HG03571 (cell line): Measurements from ENCODE around the gene ATP2C2.
"Not testable (repeated sequence)": the region's sequence is repeated elsewhere in the genome, so short reads cannot be mapped to it uniquely, and the experiment has no call there.

Experiments
- ATAC-seq: cut with Tn5 transposase; IDR thresholded peaks from one replicate; pipeline ENCODE4 v1.9.1; 2021; ENCODE audit not compliant: unreplicated experiment

ATP2C2 gene, protein sequence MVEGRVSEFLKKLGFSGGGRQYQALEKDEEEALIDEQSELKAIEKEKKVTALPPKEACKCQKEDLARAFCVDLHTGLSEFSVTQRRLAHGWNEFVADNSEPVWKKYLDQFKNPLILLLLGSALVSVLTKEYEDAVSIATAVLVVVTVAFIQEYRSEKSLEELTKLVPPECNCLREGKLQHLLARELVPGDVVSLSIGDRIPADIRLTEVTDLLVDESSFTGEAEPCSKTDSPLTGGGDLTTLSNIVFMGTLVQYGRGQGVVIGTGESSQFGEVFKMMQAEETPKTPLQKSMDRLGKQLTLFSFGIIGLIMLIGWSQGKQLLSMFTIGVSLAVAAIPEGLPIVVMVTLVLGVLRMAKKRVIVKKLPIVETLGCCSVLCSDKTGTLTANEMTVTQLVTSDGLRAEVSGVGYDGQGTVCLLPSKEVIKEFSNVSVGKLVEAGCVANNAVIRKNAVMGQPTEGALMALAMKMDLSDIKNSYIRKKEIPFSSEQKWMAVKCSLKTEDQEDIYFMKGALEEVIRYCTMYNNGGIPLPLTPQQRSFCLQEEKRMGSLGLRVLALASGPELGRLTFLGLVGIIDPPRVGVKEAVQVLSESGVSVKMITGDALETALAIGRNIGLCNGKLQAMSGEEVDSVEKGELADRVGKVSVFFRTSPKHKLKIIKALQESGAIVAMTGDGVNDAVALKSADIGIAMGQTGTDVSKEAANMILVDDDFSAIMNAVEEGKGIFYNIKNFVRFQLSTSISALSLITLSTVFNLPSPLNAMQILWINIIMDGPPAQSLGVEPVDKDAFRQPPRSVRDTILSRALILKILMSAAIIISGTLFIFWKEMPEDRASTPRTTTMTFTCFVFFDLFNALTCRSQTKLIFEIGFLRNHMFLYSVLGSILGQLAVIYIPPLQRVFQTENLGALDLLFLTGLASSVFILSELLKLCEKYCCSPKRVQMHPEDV

DNA sequence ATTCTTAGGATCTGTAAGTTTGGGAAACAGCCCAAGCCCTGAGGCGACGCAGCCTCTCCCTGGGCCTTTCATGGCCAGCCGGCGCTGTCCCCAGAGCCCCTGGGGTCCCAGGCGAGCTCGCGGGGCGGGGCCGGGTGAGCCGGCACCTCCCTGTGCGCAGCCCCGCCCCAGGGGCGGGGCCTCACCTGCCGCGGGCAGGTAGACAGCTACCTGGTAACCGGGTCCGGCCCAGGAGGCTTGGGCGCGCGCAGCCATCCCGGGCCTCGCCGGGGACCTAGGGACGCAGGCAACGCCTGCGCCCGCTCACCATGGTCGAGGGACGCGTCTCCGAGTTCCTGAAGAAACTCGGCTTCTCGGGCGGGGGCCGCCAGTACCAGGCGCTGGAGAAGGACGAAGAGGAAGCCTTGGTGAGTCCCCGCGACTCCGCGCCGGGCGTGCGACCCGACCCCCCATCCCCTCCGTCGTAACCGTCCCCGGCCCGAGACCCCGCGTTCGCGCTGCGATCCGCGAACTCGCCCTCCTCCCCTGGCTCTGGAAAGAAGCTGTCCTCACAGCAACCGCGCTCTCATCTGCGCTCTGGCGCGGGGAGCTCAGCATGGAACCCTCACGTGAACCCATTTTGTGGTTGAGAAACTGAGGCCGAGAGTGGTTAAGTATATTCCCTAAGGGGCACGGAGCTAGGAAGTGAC lies at the start of gene ATP2C2:
ATP2C2 (plus strand) TSS at position 231 of the 689 bp plus-strand sequence; CDS start at position 309, 78 bp downstream.
- no peak for ATAC-seq

DNA sequence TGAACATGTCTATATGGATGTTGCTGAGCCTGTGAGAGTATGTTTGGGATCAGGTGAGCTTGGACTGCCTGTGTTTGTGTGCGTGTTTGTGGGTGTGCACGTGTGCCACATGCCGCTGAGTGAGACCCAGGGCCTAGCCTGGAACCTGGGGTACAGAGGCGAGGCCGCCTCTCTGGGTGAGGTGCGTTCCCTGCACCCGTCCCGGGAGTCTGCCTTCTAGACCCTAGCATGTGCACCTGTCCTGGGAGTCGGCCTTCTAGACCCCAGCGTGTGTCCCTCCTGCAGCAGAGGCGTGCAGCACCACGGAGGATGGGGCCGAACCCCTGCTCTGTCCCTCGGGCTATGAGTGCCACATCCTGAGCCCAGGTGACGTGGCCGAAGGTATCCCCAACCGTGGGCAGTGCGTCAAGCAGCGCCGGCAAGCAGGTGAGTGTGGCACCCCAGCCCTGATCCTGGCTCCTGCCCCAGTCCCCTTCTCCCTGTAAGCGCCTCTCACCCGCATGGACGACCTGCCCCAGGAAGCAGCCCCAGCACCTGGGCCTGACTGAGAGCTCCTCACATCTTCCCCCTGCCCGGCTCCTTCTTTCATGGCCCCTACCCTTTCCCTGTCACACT lies 49.1 kb upstream of the ATP2C2 start:
- no peak for ATAC-seq

DNA sequence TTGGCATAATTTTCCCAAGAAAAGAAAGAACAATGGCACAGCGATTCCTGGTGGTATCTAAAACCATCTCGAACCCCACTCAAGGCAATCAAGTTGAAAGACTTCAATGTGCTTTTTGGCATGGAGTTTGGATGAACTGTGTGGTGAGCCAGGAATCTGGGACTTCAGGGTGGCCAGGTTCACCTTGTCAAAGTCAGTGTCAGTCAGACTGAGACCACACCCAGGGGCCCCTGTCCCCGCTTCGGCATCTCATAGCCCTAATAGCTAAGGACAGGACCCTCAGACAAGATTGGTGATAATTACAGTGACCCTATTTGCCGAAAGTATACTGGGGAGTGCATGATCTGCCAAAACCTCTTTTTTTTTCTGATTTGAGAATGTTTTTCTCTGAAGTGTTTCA lies 47.8 kb upstream of the ATP2C2 start:
- ATAC-seq, result no peak

DNA sequence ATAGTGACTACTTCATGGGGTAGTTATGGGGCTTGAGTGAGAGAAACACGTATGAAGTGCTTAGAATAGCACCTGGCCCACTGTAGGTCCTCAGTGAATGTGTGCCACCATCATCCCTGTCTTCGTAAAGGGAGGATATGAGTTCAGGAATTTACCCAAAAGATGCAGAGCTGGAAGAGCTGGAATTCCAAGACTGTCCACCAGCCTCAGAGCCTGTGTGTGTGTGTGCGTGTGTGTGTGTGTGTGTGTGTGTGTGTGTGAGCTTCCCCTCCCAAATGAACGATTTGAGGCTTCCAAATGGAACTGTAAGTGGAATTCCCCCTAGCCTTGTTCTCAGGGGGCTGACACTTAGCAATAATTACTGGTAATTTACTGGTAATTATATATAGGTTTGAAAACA lies 46.4 kb upstream of the ATP2C2 start:
- no peak for ATAC-seq

DNA sequence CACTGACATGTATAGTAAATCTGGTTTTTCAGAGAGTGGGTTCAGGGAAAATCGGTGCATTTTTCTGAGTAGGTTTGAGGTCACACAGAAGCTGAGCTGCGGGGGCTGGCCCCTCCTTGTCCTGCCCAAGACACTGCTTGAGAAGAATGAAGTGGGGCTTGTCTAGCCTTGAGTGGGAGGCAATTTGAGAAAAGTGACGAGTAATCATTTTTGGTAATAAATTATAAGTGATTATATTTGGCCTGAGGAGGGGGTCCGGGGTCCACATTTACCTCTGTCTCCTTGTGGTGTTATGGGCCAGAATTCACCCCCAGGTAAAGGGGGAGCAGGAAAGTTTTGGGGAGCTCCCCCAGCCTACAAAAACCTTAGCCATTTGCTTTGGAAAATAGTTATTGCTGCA lies 45.6 kb upstream of the ATP2C2 start:
- no peak for ATAC-seq

DNA sequence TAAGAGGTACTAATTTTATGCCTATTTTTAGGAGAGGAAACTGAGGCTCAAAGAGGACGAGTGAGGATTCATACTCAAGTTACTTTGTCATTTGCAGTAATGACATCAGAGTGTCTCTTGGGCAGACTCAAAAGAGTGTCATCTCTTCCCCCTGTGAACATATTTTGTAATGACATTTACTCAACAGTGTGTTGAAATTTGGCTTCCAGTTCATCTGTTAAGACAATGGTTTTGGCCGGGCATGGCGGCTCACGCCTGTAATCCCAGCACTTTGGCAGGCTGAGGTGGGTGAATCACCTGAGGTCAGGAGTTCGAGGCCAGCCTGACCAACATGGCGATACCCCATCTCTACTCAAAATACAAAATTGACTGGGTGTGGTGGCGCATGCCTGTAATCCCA lies 44.7 kb upstream of the ATP2C2 start:
- ATAC-seq, result no peak

DNA sequence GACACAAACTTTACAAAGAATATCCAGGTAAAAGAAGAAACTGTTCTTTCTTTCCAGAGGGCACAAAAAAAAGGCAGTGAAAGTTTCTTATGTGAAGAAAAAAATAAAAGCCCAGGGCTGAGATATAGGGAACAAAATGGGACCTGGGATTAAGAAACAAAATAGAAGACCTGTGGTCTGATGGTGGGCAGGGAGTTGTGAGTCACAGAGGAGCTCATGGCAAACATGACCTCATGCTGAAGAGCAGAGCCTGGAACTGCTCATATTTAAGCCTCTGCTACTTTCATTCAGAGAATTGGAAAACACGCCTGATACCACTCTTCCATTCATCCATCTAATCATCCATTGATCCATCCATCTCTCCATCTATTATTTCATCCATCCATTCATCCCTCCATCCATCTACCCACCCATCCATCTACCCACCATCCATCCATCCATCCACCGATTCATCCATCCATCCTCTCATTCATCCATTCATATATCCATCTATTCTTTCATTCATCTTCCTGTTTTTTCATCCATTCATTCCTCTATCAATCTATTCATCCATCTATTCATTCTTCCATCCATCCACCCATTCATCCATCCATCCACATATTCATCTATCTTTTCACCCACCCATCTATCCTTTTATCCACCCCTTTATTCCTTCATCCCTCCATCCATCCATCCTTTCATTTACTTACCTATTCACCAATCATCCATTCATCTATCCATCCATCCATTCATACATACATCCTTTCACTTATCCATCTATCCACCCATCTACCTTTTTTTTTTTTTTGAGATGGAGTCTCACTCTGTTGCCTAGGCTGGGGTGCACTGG lies 43.7 kb upstream of the ATP2C2 start:
- no peak for ATAC-seq

DNA sequence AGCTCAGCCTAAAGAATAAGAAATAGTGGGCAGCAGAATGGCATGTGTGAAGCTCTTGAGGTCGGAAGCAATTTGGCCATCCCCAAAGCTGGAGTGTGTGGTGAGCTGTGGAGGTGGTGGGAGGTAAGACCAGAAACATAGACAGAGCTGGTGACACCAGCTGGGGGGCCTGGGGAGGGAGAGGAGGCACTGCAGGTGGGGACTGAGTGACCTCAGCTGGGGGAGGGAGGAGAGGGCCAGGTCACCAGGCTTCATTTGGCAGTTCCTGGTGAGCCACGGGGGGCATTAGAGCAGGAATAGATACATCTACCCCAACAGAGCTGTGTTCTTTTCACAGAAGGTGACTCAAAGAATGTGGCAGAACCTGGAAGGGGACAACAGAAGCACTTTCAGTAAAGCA lies 41.8 kb upstream of the ATP2C2 start:
- no peak for ATAC-seq

DNA sequence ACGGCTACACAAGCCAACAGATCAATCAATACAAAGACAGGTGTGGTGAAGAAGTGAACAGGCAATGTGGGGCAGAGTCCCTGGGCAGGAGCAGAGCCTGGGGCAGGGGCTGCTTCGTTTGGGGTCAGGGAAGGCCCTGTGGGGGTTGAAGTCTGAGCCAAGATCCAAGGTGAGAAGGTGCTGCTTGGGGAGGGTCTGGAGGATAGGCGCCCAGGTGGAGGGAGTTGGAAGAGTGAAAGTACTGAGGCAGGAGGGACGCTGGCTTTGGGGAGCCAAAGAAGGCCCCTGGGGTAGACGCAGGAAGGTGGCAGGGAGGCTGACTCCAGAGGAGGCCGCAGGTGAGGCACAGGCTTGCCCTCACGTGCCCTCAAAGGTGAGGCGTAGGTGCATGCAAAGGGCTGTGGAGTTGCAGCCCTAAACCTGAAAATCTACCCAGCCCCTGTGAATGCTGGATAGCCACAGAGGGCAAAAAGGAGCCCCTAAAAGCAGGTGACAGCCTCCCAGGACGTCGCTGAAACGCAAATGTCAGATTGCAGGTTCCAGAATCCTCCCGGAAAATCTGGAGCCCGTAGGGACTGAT lies 40.3 kb upstream of the ATP2C2 start:
- no peak for ATAC-seq

DNA sequence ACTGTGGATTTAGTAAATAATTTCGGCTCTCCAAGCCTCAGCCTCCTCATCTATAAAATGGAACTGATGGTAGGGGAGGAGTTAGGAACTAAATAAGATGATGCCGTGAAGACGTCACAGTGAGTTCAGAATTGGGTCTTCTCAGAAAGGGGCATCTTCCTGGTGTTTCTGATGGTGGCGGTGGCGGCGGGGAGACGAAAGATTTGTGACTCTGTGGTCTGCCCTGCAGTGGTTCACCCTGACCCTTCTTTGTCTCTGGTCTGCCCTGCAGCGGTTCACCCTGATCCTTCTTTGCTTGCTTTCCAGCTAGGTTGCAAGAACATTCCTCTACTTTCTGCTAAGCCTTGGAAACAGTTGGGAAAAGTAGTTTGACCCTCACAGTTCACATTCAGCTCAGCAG lies 39.3 kb upstream of the ATP2C2 start:
- ATAC-seq, result no peak

DNA sequence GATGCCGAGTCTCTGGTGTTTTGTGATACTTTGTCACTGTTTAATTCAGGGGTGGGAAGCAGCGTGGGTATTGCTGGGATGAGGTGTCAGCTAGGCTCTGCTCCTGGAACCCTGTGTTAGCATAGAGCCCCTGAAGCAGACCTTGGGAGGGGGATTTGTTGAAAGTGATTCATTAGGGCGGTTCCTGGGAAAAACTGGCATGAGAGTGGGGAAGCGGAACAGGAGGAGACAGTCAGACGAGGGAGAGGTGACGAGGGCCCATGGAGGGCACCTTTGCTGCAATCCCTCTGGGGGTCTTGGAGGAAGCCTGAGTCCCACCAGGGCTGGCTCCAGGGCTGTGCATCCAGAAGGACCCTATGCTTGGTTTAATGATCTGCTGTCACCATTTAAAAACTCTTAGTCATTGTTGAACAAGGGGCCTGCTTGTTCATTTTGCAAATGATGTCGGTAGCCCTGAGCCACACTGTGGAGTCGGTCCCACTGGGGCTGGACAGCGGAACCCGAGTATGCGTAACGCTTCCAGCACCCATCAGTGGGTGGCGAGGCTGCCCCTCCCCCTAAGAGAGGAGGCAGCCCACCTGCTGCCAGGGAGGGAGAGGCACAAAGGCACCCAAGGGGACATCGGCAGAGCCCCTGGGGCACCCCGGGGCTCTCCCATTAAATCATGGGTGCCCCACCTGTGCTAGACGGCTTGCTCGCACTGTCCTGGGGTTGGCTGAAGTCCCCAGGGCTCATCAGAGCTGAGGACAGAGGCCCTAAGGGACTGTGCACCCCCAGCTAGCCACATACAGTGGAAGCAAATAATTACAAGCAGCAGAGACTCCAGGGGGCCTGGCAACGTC lies 38.3 kb upstream of the ATP2C2 start:
- ATAC-seq, result no peak

DNA sequence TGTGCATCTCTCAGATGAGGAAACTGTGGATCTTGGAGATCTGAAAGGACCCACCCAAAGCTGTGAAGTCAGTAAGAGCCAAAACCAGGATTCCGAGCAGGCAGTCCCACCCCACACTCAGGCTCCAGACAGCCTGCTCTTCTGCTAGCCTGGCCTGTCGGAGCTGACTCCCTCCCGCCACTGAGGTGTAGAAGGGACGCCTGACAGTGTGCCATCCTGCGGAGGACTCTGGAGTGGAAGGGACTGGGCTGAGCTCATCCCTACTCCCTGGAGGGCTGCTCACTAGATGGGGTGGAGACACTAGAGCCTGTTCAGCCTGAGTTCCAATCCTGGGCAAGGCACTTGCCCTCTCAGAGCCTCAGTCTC lies 37.7 kb upstream of the ATP2C2 start:
- ATAC-seq, result no peak

DNA sequence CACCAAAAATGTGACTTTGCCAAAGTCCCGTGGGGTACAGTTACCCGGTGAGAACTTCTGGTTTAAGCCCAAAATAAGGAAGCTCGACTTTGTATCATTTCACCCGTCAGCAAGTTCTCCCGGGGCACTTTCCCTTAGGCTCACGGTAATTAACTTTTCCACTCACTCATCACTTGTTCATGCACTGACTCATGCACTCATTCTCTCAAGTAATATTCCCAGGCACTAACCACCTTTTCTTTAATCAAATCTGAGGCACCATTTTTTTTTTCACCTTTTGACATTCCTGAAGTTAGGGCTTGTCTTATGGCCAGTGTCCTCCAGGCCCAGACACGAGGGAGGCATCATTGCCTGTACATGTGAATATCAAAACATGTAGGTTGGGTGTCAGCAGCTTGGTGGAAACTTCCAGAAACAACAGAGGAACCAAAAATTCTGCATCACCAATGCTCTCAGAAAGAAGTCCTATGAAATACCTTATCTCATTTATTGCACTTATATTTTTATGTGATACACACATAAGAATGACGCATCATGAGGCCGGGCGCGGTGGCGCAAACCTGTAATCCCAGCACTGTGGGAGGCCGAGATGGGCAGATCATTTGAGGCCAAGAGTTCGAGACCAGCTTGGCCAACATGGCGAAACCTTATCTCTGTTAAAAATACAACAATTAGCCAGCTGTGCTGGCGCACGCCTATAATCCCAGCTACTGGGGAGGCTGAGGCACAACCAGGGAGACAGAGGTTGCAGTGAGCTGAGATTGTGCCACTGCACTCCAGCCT lies 36.1 kb upstream of the ATP2C2 start:
- no peak for ATAC-seq

DNA sequence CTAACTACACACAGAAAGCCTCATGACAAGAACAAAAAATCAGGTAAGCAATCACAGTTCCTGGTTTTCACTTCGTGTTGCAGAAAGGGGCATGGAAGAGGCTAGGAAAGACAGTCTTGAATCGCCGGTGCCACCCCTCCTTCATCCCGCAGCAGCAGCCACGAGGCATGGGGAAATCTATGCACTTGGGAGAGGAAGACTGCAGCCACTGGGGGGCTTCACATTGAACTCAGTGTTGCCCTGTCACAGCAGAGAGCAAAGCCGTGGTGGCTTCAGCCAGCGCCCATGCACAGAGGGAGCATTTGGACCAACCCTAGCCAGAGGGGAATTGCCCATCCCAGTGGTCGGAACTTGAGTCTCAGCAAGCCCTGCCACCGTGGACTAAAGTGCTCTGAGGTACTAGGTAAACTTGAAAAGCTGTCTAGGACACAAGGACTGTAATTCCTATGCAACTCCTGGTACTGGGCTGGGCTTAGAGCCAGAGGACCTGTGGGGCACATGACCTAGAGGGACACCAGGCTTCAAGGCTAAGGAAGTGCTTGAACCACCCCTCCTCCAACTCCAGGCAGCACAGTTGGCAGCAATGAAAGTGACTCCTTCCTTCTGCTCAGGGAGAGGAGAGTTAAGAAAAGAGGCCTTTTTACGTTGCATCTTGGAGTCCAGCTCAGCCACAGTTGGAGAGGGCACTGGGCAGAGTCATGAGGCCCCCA lies 35.2 kb upstream of the ATP2C2 start:
- ATAC-seq, result no peak

DNA sequence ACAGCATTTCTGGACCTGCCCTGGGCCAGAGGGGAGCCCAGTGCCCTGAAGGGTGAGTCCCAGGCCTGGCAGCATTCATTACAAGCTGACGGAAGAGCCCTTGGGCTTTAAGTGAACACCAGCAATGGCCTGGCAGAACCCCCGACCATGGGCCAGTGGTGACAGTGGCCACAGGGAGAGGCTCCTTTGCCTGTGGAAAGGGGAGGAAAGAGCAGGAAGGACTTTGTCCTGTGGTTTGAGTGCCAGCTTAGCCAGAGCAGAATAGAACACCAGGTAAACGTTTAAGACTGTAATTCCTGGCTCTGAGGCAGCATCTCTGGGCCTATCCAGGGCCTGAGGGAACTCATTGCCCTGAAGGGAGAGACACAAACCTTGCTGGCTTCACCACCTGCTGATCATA lies 34.3 kb upstream of the ATP2C2 start:
- ATAC-seq, result no peak

DNA sequence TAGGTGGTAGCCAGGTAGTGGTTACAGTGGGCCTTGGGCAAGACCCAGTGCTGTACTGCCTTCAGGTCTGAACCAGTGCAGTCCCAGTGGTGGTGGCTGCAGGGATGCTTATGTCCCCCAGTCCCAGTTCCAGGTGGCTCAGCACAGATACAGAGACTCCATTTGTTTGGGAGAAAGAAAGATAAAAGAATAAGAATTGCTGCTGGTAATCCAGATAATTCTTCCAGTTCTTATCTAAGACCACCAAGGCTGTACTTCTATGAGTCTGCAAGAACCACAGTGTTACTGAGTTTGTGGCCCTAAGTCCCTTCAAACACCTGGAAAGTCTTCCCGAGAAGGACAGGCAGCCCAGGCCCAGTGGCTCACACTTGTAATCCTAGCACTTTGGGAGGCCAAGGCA lies 33.9 kb upstream of the ATP2C2 start:
- no peak for ATAC-seq

DNA sequence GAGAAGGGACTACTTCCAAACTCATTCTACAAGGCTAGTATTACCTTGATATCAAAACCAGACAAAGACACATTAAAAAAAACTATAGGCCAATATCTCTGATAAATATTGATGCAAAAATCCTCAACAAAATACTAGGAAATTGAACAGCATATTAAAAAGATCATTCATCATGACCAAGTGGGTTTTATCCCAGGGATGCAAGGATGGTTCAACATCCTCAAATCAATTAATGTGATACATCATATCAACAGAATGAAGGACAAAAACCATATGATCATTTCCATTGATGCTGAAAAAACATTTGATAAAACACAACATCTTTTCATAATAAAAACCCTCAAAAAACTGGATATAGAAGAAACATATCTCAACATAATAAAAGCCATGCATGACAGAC lies 31.1 kb upstream of the ATP2C2 start:
- not testable (repeated sequence) for ATAC-seq

DNA sequence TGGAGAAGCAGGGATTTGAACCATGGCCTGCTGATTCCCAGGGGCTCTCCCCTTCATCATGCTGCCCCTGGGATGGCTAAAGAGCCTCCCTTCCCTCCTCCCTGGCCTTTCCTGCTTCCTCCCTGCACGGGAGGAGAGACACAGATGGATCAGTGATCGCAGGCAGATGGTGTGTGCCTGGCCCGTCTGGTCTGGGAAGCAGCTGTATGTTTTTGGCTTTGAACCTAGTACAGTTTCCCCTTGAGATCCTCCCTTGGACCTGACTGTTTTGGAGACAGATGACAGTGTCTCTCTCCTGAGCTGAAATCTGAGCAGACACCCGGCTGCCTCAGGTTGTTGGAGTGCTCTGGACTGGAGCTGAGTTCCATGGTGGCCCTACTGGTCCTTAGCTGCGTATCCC lies 29.0 kb upstream of the ATP2C2 start:
- no peak for ATAC-seq
